CD8-positive, alpha-beta memory T cell (primary cell): ENCODE measurements around the gene IMPA2. TPM values are rescaled to one million over a fixed set of nuclear protein-coding genes. Genes with fewer than 3 reads are reported as not detected.

Source experiments
- CTCF ChIA-PET: fragments of 350-600 bp; sonication (Branson Sonifier 250); formaldehyde crosslinking; loops from one replicate; lab custom pipeline; 2021; ENCODE audit warnings: antibody characterized with exemption; lab: Charles Lee
- POLR2A ChIA-PET: fragments of 350-600 bp; sonication (Branson Sonifier 250); formaldehyde crosslinking; loops from one replicate; lab custom pipeline; 2021; ENCODE audit warnings: antibody characterized with exemption; lab: Charles Lee
- DNase-seq, 5 donors: peaks; one replicate each; pipeline versions ENCODE4 v3.0.0 to v3.0.0-alpha.2; 2020 to 2022; ENCODE audit warnings: mixed read lengths in 1 of 5
- H3K27ac ChIP-seq: one replicate; pipeline ENCODE4 v1.7.0; 2013; ENCODE audit warnings: low read depth, mild to moderate bottlenecking, low read length, moderate library complexity
- H3K27me3 ChIP-seq: 2 replicates; pipeline ENCODE4 v1.7.0; 2013; ENCODE audit warnings: low read length, mild to moderate bottlenecking; ENCODE audit not compliant: insufficient read depth, poor library complexity, severe bottlenecking
- H3K36me3 ChIP-seq: 2 replicates; pipeline ENCODE4 v1.7.0; 2013; ENCODE audit warnings: mild to moderate bottlenecking, low read length, moderate library complexity; ENCODE audit not compliant: insufficient read depth
- H3K4me1 ChIP-seq: 2 replicates; pipeline ENCODE4 v1.7.0; 2013; ENCODE audit warnings: mild to moderate bottlenecking, low read length, moderate library complexity; ENCODE audit not compliant: insufficient read depth
- H3K4me3 ChIP-seq: 2 replicates; pipeline ENCODE4 v1.7.0; 2013; ENCODE audit warnings: mild to moderate bottlenecking, low read length
- H3K9me3 ChIP-seq: 2 replicates; pipeline ENCODE4 v1.7.0; 2013; ENCODE audit warnings: mild to moderate bottlenecking, low read length
- H3K27ac Mint-ChIP-seq, 8 donors: one replicate each; pipeline ENCODE4 v1.8.0; 2020 to 2021; ENCODE audit warnings: mixed read lengths in 8 of 8, mild to moderate bottlenecking in 6 of 8, inconsistent platforms in 3 of 8, moderate library complexity in 3 of 8
- H3K27me3 Mint-ChIP-seq, 2 donors: one replicate each; pipeline ENCODE4 v1.8.0; 2020 to 2021; ENCODE audit warnings: mixed read lengths in 2 of 2, mild to moderate bottlenecking in 1 of 2, moderate library complexity in 1 of 2
- H3K36me3 Mint-ChIP-seq, 3 donors: one replicate each; pipeline ENCODE4 v1.8.0; 2020 to 2021; ENCODE audit warnings: mixed read lengths in 3 of 3, inconsistent platforms in 1 of 3, mild to moderate bottlenecking in 1 of 3
- H3K4me1 Mint-ChIP-seq, 3 donors: one replicate each; pipeline ENCODE4 v1.8.0; 2020 to 2021; ENCODE audit warnings: mixed read lengths in 3 of 3, inconsistent platforms in 1 of 3, mild to moderate bottlenecking in 1 of 3
- H3K4me3 Mint-ChIP-seq, 7 donors: one replicate each; pipeline ENCODE4 v1.8.0; 2020 to 2021; ENCODE audit warnings: mixed read lengths in 7 of 7, mild to moderate bottlenecking in 6 of 7, moderate library complexity in 4 of 7, inconsistent platforms in 2 of 7
- H3K9me3 Mint-ChIP-seq, 5 donors: one replicate each; pipeline ENCODE4 v1.8.0; 2020 to 2022; ENCODE audit warnings: mixed read lengths in 5 of 5, mild to moderate bottlenecking in 3 of 5, moderate library complexity in 2 of 5, inconsistent platforms in 1 of 5
- polyA plus RNA-seq: library from polyadenylated mRNA; unstranded; fragments of 300-500 nt; fragmentation: Illumina TruSeq; gene quantifications from one replicate; pipeline ENCODE4 v1.2.3, GENCODE V29; 2021
- total RNA-seq, 2 experiments: library from RNA; stranded (reverse); gene quantifications; one replicate each; pipeline ENCODE4 v1.2.3, GENCODE V29; 2021

Gene IMPA2
- total and polyA plus RNA-seq, 3 experiments from 2014 or later = 6.2 to 14.0 (median 13.3) TPM

DNA sequence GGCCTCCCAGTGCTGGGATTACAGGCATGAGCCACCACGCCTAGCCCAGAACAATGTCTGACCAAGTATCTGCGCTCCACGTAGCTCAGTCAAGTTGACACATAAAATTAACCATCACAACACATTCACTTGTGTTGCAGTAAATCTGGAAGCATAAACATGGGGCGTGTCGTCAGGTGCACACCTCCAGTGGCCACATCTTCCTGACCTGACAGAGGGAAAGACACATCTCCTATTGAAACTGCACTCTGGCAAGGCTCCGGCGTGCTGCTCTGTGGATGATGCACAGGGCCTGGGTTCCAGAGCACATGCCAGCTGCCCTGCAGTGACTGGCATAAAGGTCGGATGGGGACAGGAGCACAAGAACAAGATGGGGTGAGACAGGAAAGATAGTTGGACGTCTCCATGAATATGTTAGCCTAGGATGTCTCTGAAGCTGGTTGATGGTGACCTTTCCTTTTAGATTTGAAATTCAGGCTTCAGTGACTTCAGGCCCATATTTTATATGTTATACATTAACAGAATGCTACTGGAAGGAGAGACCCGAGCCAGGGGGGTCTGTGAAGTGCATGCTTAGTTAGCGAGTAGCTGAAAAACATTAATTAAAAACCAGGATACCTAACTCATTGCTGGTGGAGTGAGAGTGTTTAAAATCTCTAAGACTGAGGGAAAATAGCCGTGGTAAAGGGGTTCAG, 10.9 kb downstream of the IMPA2 start:
- Mint-ChIP-seq H3K36me3 (no peaks in the 10 kb centered on the region), H3K27me3 (peaks cover 0 to 2% of the 10 kb centered on the region in 2 donors), H3K4me3 (no peak overlapping the region), H3K27ac (no peak overlapping the region), H3K4me1 (peaks cover 8 to 12% (median 10%) of the 10 kb centered on the region in 3 donors), H3K9me3 (no peaks in the 10 kb centered on the region)
- Histone ChIP-seq H3K27me3 (no peaks in the 10 kb centered on the region), H3K27ac (no peak overlapping the region), H3K9me3 (no peaks in the 10 kb centered on the region), H3K4me1 (peaks cover 4% of the 10 kb centered on the region), H3K36me3 (no peaks in the 10 kb centered on the region), H3K4me3 (no peak overlapping the region)
- ChIA-PET CTCF (interaction anchor here (1.0 to 10.1 kb wide), 3 partner anchors 9 to 55 kb away, joined by 3 to 245 read pairs (median 3); no protein-coding TSS in a partner anchor), POLR2A (no interaction called here)
- no peak for DNase-seq

GRCh38 chr18:11993264-11993916, 12.1 kb downstream of the IMPA2 start:
- Mint-ChIP-seq H3K36me3 (no peaks in the 10 kb centered on the region), H3K4me1 (peaks cover 8 to 12% (median 10%) of the 10 kb centered on the region in 3 donors), H3K4me3 (no peak overlapping the region), H3K9me3 (no peaks in the 10 kb centered on the region), H3K27ac (no peak overlapping the region), H3K27me3 (peaks cover 0 to 2% of the 10 kb centered on the region in 2 donors)
- CTCF ChIA-PET = interaction anchor here (1.1 to 10.1 kb wide), 2 partner anchors 10 to 57 kb away, joined by 3 to 245 read pairs; no protein-coding TSS in a partner anchor
- POLR2A ChIA-PET = no interaction called here
- no peak overlapping the region for H3K27ac ChIP-seq
- H3K9me3 ChIP-seq = no peaks in the 10 kb centered on the region
- DNase-seq = no peak
- no peak overlapping the region for H3K4me3 ChIP-seq
- peaks cover 4% of the 10 kb centered on the region for H3K4me1 ChIP-seq
- H3K36me3 ChIP-seq = no peaks in the 10 kb centered on the region
- no peaks in the 10 kb centered on the region for H3K27me3 ChIP-seq

- H3K9me3 Mint-ChIP-seq = no peaks in the 10 kb centered on the region
- no peaks in the 10 kb centered on the region for H3K36me3 Mint-ChIP-seq
- Histone ChIP-seq H3K4me1 (peaks cover 4% of the 10 kb centered on the region), H3K27ac (no peak overlapping the region), H3K4me3 (no peak overlapping the region), H3K36me3 (no peaks in the 10 kb centered on the region), H3K9me3 (no peaks in the 10 kb centered on the region), H3K27me3 (no peaks in the 10 kb centered on the region)
- ChIA-PET CTCF (interaction anchor here (1.0 to 10.1 kb wide), 7 partner anchors 12 to 80 kb away, joined by 3 to 245 read pairs (median 13); partner anchors contain the start of gene IMPA2), POLR2A (no interaction called here)
- DNase-seq = no peak
- peaks cover 8 to 12% (median 10%) of the 10 kb centered on the region in 3 donors for H3K4me1 Mint-ChIP-seq
- H3K27me3 Mint-ChIP-seq = peaks cover 0 to 2% of the 10 kb centered on the region in 2 donors
- H3K4me3 Mint-ChIP-seq = no peak overlapping the region
- peak overlapping the region in 1 of 8 donors; percentile 37 for H3K27ac Mint-ChIP-seq
These were observed 13.0 kb downstream of the IMPA2 start for GRCh38 chr18:11994336-11994702.

GRCh38 chr18:11994703-11995444, 13.6 kb downstream of the IMPA2 start:
- Mint-ChIP-seq H3K27ac (peak overlapping the region in 1 of 8 donors; percentile 37), H3K27me3 (peaks cover 0 to 2% of the 10 kb centered on the region in 2 donors), H3K9me3 (no peaks in the 10 kb centered on the region), H3K36me3 (no peaks in the 10 kb centered on the region), H3K4me3 (peak overlapping the region in 2 of 7 donors; percentile 28 to 58), H3K4me1 (peaks cover 8 to 12% (median 10%) of the 10 kb centered on the region in 3 donors)
- no peaks in the 10 kb centered on the region for H3K9me3 ChIP-seq
- POLR2A ChIA-PET = interaction anchor here (1.0 kb wide), 1 partner anchor 54 kb away, joined by 3 read pairs; no protein-coding TSS in a partner anchor
- H3K27ac ChIP-seq = no peak overlapping the region
- no peaks in the 10 kb centered on the region for H3K36me3 ChIP-seq
- DNase-seq = no peak
- H3K4me1 ChIP-seq = peaks cover 4% of the 10 kb centered on the region
- no peaks in the 10 kb centered on the region for H3K27me3 ChIP-seq
- CTCF ChIA-PET = interaction anchor here (0.5 to 10.1 kb wide), 17 partner anchors 9 to 262 kb away, joined by 3 to 245 read pairs (median 3); partner anchors contain the start of gene IMPA2
- no peak overlapping the region for H3K4me3 ChIP-seq

GRCh38 chr18:11995445-11996189, 14.3 kb downstream of the IMPA2 start:
- Mint-ChIP-seq H3K36me3 (no peaks in the 10 kb centered on the region), H3K9me3 (no peaks in the 10 kb centered on the region), H3K4me3 (peak overlapping the region in 5 of 7 donors; percentile 9 to 61 (median 37)), H3K4me1 (peaks cover 8 to 12% (median 10%) of the 10 kb centered on the region in 3 donors), H3K27me3 (peaks cover 0 to 2% of the 10 kb centered on the region in 2 donors), H3K27ac (peak overlapping the region in 5 of 8 donors; percentile 31 to 86 (median 72))
- Histone ChIP-seq H3K27me3 (no peaks in the 10 kb centered on the region), H3K4me1 (peaks cover 4% of the 10 kb centered on the region), H3K4me3 (no peak overlapping the region), H3K36me3 (no peaks in the 10 kb centered on the region), H3K27ac (no peak overlapping the region), H3K9me3 (no peaks in the 10 kb centered on the region)
- peak; percentile 30 to 71 (median 41) for DNase-seq
- POLR2A ChIA-PET = interaction anchor here (1.0 kb wide), 1 partner anchor 55 kb away, joined by 3 read pairs; no protein-coding TSS in a partner anchor
- CTCF ChIA-PET = interaction anchor here (0.5 to 10.1 kb wide), 20 partner anchors 8 to 263 kb away, joined by 3 to 245 read pairs (median 3); partner anchors contain the start of gene IMPA2

DNA sequence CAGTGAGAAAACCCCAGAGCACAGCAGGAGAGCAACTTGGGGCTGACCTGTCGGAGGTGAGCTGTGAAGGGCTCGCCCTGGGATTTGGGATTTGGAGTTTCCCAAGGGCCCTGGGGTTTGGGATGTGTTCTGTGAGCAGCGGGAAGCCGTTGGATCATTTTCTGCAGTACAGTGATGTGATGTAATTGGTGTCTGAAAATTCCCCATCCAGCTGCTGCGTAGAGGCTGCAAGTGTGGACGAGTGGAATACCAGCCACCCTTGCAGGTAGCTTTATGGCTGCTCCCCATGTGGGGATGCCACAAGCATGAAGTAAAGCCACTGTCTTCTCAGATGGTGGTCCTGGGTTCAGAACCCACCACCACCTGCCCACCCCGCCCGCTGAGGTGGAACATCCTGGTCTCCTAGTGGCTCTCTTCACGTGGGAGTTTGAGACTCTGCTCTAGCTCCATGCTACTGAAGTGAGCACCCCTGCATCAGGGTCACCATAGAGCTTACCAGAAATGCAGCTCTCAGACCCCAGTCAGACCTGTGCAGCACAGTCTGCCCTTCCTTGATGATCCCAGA, 15.0 kb downstream of the IMPA2 start:
- no peaks in the 10 kb centered on the region for H3K9me3 ChIP-seq
- Mint-ChIP-seq H3K4me1 (peaks cover 8 to 12% (median 10%) of the 10 kb centered on the region in 3 donors), H3K4me3 (no peak overlapping the region), H3K27me3 (peaks cover 0 to 2% of the 10 kb centered on the region in 2 donors), H3K27ac (no peak overlapping the region), H3K9me3 (no peaks in the 10 kb centered on the region), H3K36me3 (peaks cover 0 to under 1% (median 0%) of the 10 kb centered on the region in 3 donors)
- H3K4me1 ChIP-seq = peaks cover 4% of the 10 kb centered on the region
- DNase-seq = no peak
- H3K4me3 ChIP-seq = no peak overlapping the region
- CTCF ChIA-PET = interaction anchor here (0.7 to 10.1 kb wide), 14 partner anchors 8 to 263 kb away, joined by 3 to 245 read pairs (median 6); partner anchors contain the start of gene IMPA2
- no peak overlapping the region for H3K27ac ChIP-seq
- no peaks in the 10 kb centered on the region for H3K27me3 ChIP-seq
- POLR2A ChIA-PET = no interaction called here
- no peaks in the 10 kb centered on the region for H3K36me3 ChIP-seq

GRCh38 chr18:11996907-11997306, 15.6 kb downstream of the IMPA2 start:
- Mint-ChIP-seq H3K36me3 (peaks cover 0 to 1% (median 0%) of the 10 kb centered on the region in 3 donors), H3K9me3 (no peaks in the 10 kb centered on the region), H3K27ac (no peak overlapping the region), H3K27me3 (peaks cover 0 to 2% of the 10 kb centered on the region in 2 donors), H3K4me1 (peaks cover 8 to 12% (median 10%) of the 10 kb centered on the region in 3 donors), H3K4me3 (no peak overlapping the region)
- Histone ChIP-seq H3K4me3 (no peak overlapping the region), H3K27ac (no peak overlapping the region), H3K27me3 (no peaks in the 10 kb centered on the region), H3K9me3 (no peaks in the 10 kb centered on the region), H3K4me1 (peaks cover 4% of the 10 kb centered on the region), H3K36me3 (no peaks in the 10 kb centered on the region)
- no peak for DNase-seq
- CTCF ChIA-PET = interaction anchor here (0.7 to 10.1 kb wide), 5 partner anchors 42 to 88 kb away, joined by 3 to 245 read pairs (median 13); no protein-coding TSS in a partner anchor
- POLR2A ChIA-PET = no interaction called here
